Measurements from ENCODE around the gene ETNK1.
"Not testable (repeated sequence)": the region's sequence is repeated elsewhere in the genome, so short reads cannot be mapped to it uniquely, and the experiment has no call there.

ETNK1 gene

GRCh38 chr12:22624870-22625761 lies at the start of gene ETNK1:
Gene ETNK1, plus strand, starts transcription at chr12:22625171. Its CDS starts 260 bp downstream, at chr12:22625431.
- DNase-seq = peak; percentile 88

- DNase-seq = no peak
Measured at GRCh38 chr12:22576065-22576464, 48.9 kb upstream of the ETNK1 start.

- no peak for DNase-seq
Measured at GRCh38 chr12:22576473-22576872, 48.5 kb upstream of the ETNK1 start.

GRCh38 chr12:22577667-22578066 lies 47.3 kb upstream of the ETNK1 start:
- no peak for DNase-seq

- DNase-seq = no peak
Measured at GRCh38 chr12:22578328-22578727, 46.6 kb upstream of the ETNK1 start.

- DNase-seq = no peak
Measured at GRCh38 chr12:22588817-22589216, 36.2 kb upstream of the ETNK1 start.

GRCh38 chr12:22593864-22594263 lies 31.1 kb upstream of the ETNK1 start:
- no peak for DNase-seq

- DNase-seq = not testable (repeated sequence)
Measured at GRCh38 chr12:22597539-22597938, 27.4 kb upstream of the ETNK1 start.

GRCh38 chr12:22598141-22598762 lies 26.7 kb upstream of the ETNK1 start:
- DNase-seq = no peak

- DNase-seq = no peak
Measured at GRCh38 chr12:22598763-22599161, 26.2 kb upstream of the ETNK1 start.

GRCh38 chr12:22600181-22600580 lies 24.8 kb upstream of the ETNK1 start:
- no peak for DNase-seq

GRCh38 chr12:22609501-22609900 lies 15.5 kb upstream of the ETNK1 start:
- no peak for DNase-seq

GRCh38 chr12:22610131-22610530 lies 14.8 kb upstream of the ETNK1 start:
- no peak for DNase-seq

- DNase-seq = not testable (repeated sequence)
Measured at GRCh38 chr12:22612822-22613221, 12.1 kb upstream of the ETNK1 start.

GRCh38 chr12:22615963-22616501 lies 8.9 kb upstream of the ETNK1 start:
- DNase-seq = no peak

GRCh38 chr12:22617630-22618029 lies 7.3 kb upstream of the ETNK1 start:
- DNase-seq = no peak

- DNase-seq = no peak
Measured at GRCh38 chr12:22624548-22624869, 462 bp upstream of the ETNK1 start.

GRCh38 chr12:22625762-22626294 lies 857 bp downstream of the ETNK1 start:
- DNase-seq = peak; percentile 21

GRCh38 chr12:22626406-22626805 lies 1.4 kb downstream of the ETNK1 start:
- peak; percentile 32 for DNase-seq

GRCh38 chr12:22627371-22627770 lies 2.4 kb downstream of the ETNK1 start:
- no peak for DNase-seq

- no peak for DNase-seq
Measured at GRCh38 chr12:22628228-22628627, 3.3 kb downstream of the ETNK1 start.

- no peak for DNase-seq
Measured at GRCh38 chr12:22631863-22632463, 7.0 kb downstream of the ETNK1 start.

- DNase-seq = no peak
Measured at GRCh38 chr12:22634883-22635282, 9.9 kb downstream of the ETNK1 start.

Measured in activated naive CD4-positive, alpha-beta T cell treated with Interleukin-2 at 50 U/mL for 16 hours (primary cell).